OCI-LY7 (cell line): ENCODE results near the gene CRYBG1.

ENCODE experiments used
- CTCF ChIP-seq: fragments of 200-600 bp; sonication (generic); conservative IDR thresholded peaks from 2 replicates; pipeline ENCODE4 v1.5.1; 2014; ENCODE audit warnings: mild to moderate bottlenecking, antibody characterized with exemption, low read length, moderate library complexity, mixed read lengths
- EZH2phosphoT487 ChIP-seq: fragments of 200-600 bp; sonication (generic); IDR thresholded peaks from 2 replicates; pipeline ENCODE4 v1.6.1; 2018; ENCODE audit warnings: low read depth, borderline replicate concordance, mild to moderate bottlenecking, mixed run types, antibody characterized with exemption, low read length, moderate library complexity, mixed read lengths

GRCh38 chr6:106561686-106562405, 201.3 kb downstream of the CRYBG1 start:
- no peak for TF ChIP-seq CTCF
- no peak for TF ChIP-seq EZH2phosphoT487
